HepG2 (cell line): Measurements from ENCODE around the gene GALNT15. TPM values are rescaled to one million over a fixed set of nuclear protein-coding genes. Genes with fewer than 3 reads are reported as not detected.

Source experiments
- EP300 ChIP-seq, 3 experiments: sonication (generic) in 1 of 3; formaldehyde crosslinking in 1 of 3; IDR thresholded peaks; 2 replicates each; pipeline versions ENCODE4 v1.5.1 to v1.6.1; 2011 to 2020; ENCODE audit warnings: low read depth in 2 of 3, low read length in 2 of 3, borderline replicate concordance in 1 of 3, improper control_type of control experiment in 1 of 3, mild to moderate bottlenecking in 1 of 3, missing genetic modification reagents in 1 of 3, moderate library complexity in 1 of 3
- FOXA1 ChIP-seq, 2 experiments: fragments of 450-650 bp in 1 of 2; sonication (generic) in 1 of 2; formaldehyde crosslinking in 1 of 2; IDR thresholded peaks; 2 replicates each; pipeline versions ENCODE4 v1.4.0 to v1.6.1; 2016 to 2020; ENCODE audit warnings: missing genetic modification reagents in 1 of 2
- MEF2D ChIP-seq: sonication (generic); formaldehyde crosslinking; IDR thresholded peaks from 2 replicates; pipeline ENCODE4 v1.5.1; 2020; ENCODE audit warnings: mild to moderate bottlenecking, missing genetic modification reagents
- SMYD3 ChIP-seq: sonication (generic); formaldehyde crosslinking; IDR thresholded peaks from 2 replicates; pipeline ENCODE4 v1.8.1; 2023; ENCODE audit warnings: mild to moderate bottlenecking, missing genetic modification reagents
- ZNF160 ChIP-seq: sonication (generic); formaldehyde crosslinking; IDR thresholded peaks from 2 replicates; pipeline ENCODE4 v1.8.0; 2022; ENCODE audit warnings: mild to moderate bottlenecking, inconsistent platforms, missing genetic modification reagents
- ZNF20 ChIP-seq: sonication (generic); formaldehyde crosslinking; IDR thresholded peaks from 2 replicates; pipeline ENCODE4 v1.4.0; 2020; ENCODE audit warnings: mild to moderate bottlenecking, moderate library complexity, missing genetic modification reagents
- ZNF335 ChIP-seq: sonication (generic); formaldehyde crosslinking; IDR thresholded peaks from 2 replicates; pipeline ENCODE4 v1.4.0; 2020; ENCODE audit warnings: missing genetic modification reagents
- ZNF530 ChIP-seq: sonication (generic); formaldehyde crosslinking; IDR thresholded peaks from 2 replicates; pipeline ENCODE4 v1.5.0; 2020; ENCODE audit warnings: low read depth, mild to moderate bottlenecking, missing genetic modification reagents
- ZNF572 ChIP-seq: sonication (generic); formaldehyde crosslinking; IDR thresholded peaks from 2 replicates; pipeline ENCODE4 v1.5.1; 2020; ENCODE audit warnings: mild to moderate bottlenecking, missing genetic modification reagents
- ZNF674 ChIP-seq: sonication (generic); formaldehyde crosslinking; IDR thresholded peaks from 2 replicates; pipeline ENCODE4 v1.5.0; 2020; ENCODE audit warnings: low read depth, mild to moderate bottlenecking, missing genetic modification reagents
- polyA plus RNA-seq, 8 experiments: library from polyadenylated mRNA; depleted of rRNA in 3 of 8; stranded (reverse) in 7 of 8; unstranded in 1 of 8; fragments of >200 nt; fragmentation: Illumina TruSeq in 4 of 8; extraction: Trizol in 4 of 8; gene quantifications; 2 replicates each; pipeline versions ENCODE4 v1.2.1 to v1.2.3, GENCODE V29; 2011 to 2016; ENCODE audit warnings: low read depth in 4 of 8, missing spikeins in 1 of 8, mixed read lengths in 1 of 8; ENCODE audit not compliant: insufficient read depth in 1 of 8
- total RNA-seq, 5 experiments: library from RNA; depleted of rRNA; stranded (reverse); fragments of >200 nt; fragmentation: Illumina TruSeq; extraction: Trizol; gene quantifications; 2 replicates each; pipeline ENCODE4 v1.2.3, GENCODE V29; 2016; ENCODE audit warnings: low read depth in 1 of 5
- TF ChIP-seq, protein P1 (sequence below): sonication (generic); formaldehyde crosslinking; IDR thresholded peaks from 2 replicates; pipeline ENCODE4 v1.4.0; 2020; ENCODE audit warnings: missing genetic modification reagents, mild to moderate bottlenecking, borderline replicate concordance
- TF ChIP-seq, protein P2 (sequence below): sonication (generic); formaldehyde crosslinking; IDR thresholded peaks from 2 replicates; pipeline ENCODE4 v1.5.0; 2020; ENCODE audit warnings: mild to moderate bottlenecking, missing genetic modification reagents, borderline replicate concordance
- TF ChIP-seq, protein P3 (sequence below): sonication (generic); formaldehyde crosslinking; IDR thresholded peaks from 2 replicates; pipeline ENCODE4 v1.4.0; 2020; ENCODE audit warnings: missing genetic modification reagents
- TF ChIP-seq, protein P4 (sequence below): sonication (generic); formaldehyde crosslinking; IDR thresholded peaks from 2 replicates; pipeline ENCODE4 v1.9.0; 2021; ENCODE audit warnings: missing genetic modification reagents, borderline replicate concordance

The GALNT15 gene
- total and polyA plus RNA-seq, 2 of the 13 experiments (the other 11 are each of a cell fraction or from before 2014, with no cell fraction given): 0.02 to 0.04 TPM

DNA sequence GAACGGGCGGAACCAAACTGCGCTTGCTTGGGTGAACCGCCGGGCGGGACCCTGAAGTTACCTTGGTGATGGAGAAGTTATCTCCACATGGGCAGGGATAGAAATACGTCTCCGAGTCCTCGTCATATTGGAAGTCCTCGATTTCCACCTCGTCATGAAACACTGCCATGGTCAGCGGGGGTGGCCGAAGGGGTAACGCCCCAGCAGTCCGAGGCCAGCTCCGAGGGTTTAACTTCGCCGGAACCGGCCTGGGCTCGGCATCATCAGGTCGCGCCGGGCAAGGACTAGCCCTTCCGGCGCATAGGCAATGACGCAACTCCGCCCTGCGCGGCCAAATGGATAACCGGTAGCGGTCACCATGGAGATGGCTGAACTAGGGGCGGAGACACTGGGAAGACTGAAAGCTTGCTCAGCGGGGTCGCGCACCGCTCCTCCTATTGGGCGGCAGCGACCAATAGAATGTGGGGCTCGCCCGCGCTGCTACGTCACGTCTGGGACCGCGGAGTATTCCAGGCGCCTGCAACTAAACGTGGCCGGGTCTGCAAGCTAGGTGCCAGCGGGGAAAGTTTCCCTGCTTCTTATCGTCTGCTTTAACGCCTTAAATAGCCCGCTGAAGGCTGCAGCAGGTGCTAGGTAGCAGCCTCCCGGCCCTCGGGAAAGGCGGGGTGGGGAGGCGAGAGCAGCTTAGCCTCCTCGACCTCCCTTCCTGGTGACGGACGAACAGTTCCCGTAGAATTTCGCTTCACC lies 90.4 kb downstream of the GALNT15 start, which contains the start of the genes DPH3 and OXNAD1 (continued):
- TF ChIP-seq, protein P1, sequence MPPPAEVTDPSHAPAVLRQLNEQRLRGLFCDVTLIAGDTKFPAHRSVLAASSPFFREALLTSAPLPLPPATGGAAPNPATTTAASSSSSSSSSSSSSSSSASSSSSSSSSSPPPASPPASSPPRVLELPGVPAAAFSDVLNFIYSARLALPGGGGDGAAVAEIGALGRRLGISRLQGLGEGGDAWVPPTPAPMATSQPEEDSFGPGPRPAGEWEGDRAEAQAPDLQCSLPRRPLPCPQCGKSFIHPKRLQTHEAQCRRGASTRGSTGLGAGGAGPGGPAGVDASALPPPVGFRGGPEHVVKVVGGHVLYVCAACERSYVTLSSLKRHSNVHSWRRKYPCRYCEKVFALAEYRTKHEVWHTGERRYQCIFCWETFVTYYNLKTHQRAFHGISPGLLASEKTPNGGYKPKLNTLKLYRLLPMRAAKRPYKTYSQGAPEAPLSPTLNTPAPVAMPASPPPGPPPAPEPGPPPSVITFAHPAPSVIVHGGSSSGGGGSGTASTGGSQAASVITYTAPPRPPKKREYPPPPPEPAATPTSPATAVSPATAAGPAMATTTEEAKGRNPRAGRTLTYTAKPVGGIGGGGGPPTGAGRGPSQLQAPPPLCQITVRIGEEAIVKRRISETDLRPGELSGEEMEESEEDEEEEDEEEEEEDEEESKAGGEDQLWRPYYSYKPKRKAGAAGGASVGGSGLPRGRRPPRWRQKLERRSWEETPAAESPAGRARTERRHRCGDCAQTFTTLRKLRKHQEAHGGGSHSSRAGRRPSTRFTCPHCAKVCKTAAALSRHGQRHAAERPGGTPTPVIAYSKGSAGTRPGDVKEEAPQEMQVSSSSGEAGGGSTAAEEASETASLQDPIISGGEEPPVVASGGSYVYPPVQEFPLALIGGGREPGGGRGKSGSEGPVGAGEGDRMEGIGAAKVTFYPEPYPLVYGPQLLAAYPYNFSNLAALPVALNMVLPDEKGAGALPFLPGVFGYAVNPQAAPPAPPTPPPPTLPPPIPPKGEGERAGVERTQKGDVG (CRISPR knock-in tag): peak; percentile 28; the same call in 1 of the 2 replicates
- TF ChIP-seq ZNF572 (CRISPR knock-in tag): no peak
- no peak for TF ChIP-seq ZNF160 (CRISPR knock-in tag)
- peak; percentile 22; the same call in 1 of the 2 replicates for TF ChIP-seq MEF2D
- no peak for TF ChIP-seq ZNF530 (CRISPR knock-in tag)
- TF ChIP-seq ZNF674: no peak
- peak in 1 of 2 experiments; percentile 30; a peak in 2 of 4 replicates for TF ChIP-seq EP300 (IDR thresholded peaks at IDR 0.05; ENCODE audit: low read depth in 2 of 2, low read length in 2 of 2)
- no peak for TF ChIP-seq EP300 (CRISPR knock-in tag; IDR thresholded peaks at IDR 0.05; ENCODE audit: borderline replicate concordance)
- no peak for TF ChIP-seq FOXA1 (IDR thresholded peaks at IDR 0.05)
- TF ChIP-seq FOXA1 (CRISPR knock-in tag; IDR thresholded peaks at IDR 0.05): no peak
- TF ChIP-seq, protein P2, sequence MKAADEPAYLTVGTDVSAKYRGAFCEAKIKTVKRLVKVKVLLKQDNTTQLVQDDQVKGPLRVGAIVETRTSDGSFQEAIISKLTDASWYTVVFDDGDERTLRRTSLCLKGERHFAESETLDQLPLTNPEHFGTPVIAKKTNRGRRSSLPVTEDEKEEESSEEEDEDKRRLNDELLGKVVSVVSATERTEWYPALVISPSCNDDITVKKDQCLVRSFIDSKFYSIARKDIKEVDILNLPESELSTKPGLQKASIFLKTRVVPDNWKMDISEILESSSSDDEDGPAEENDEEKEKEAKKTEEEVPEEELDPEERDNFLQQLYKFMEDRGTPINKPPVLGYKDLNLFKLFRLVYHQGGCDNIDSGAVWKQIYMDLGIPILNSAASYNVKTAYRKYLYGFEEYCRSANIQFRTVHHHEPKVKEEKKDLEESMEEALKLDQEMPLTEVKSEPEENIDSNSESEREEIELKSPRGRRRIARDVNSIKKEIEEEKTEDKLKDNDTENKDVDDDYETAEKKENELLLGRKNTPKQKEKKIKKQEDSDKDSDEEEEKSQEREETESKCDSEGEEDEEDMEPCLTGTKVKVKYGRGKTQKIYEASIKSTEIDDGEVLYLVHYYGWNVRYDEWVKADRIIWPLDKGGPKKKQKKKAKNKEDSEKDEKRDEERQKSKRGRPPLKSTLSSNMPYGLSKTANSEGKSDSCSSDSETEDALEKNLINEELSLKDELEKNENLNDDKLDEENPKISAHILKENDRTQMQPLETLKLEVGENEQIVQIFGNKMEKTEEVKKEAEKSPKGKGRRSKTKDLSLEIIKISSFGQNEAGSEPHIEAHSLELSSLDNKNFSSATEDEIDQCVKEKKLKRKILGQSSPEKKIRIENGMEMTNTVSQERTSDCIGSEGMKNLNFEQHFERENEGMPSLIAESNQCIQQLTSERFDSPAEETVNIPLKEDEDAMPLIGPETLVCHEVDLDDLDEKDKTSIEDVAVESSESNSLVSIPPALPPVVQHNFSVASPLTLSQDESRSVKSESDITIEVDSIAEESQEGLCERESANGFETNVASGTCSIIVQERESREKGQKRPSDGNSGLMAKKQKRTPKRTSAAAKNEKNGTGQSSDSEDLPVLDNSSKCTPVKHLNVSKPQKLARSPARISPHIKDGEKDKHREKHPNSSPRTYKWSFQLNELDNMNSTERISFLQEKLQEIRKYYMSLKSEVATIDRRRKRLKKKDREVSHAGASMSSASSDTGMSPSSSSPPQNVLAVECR (CRISPR knock-in tag): peak; percentile 98
- TF ChIP-seq, protein P3, sequence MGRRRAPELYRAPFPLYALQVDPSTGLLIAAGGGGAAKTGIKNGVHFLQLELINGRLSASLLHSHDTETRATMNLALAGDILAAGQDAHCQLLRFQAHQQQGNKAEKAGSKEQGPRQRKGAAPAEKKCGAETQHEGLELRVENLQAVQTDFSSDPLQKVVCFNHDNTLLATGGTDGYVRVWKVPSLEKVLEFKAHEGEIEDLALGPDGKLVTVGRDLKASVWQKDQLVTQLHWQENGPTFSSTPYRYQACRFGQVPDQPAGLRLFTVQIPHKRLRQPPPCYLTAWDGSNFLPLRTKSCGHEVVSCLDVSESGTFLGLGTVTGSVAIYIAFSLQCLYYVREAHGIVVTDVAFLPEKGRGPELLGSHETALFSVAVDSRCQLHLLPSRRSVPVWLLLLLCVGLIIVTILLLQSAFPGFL (CRISPR knock-in tag): no peak
- no peak for TF ChIP-seq ZNF20 (CRISPR knock-in tag)
- TF ChIP-seq SMYD3 (CRISPR knock-in tag): no peak
- no peak; the same call in 1 of the 2 replicates for TF ChIP-seq ZNF335 (CRISPR knock-in tag)
- TF ChIP-seq, protein P4, sequence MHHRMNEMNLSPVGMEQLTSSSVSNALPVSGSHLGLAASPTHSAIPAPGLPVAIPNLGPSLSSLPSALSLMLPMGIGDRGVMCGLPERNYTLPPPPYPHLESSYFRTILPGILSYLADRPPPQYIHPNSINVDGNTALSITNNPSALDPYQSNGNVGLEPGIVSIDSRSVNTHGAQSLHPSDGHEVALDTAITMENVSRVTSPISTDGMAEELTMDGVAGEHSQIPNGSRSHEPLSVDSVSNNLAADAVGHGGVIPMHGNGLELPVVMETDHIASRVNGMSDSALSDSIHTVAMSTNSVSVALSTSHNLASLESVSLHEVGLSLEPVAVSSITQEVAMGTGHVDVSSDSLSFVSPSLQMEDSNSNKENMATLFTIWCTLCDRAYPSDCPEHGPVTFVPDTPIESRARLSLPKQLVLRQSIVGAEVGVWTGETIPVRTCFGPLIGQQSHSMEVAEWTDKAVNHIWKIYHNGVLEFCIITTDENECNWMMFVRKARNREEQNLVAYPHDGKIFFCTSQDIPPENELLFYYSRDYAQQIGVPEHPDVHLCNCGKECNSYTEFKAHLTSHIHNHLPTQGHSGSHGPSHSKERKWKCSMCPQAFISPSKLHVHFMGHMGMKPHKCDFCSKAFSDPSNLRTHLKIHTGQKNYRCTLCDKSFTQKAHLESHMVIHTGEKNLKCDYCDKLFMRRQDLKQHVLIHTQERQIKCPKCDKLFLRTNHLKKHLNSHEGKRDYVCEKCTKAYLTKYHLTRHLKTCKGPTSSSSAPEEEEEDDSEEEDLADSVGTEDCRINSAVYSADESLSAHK (CRISPR knock-in tag): no peak
